Activated CD4-positive, alpha-beta T cell treated with anti-CD3 and anti-CD28 coated beads for 48 hours (primary cell): Measurements from ENCODE around the gene KDELR3.

Source experiments
- DNase-seq: peaks from one replicate; pipeline ENCODE4 v3.0.0-alpha.2; 2020

KDELR3 gene

GRCh38 chr22:38484244-38484643 is 16.3 kb downstream of the KDELR3 start:
- DNase-seq = no peak

- DNase-seq = no peak
These were observed 17.9 kb downstream of the KDELR3 start for GRCh38 chr22:38485783-38486182.

GRCh38 chr22:38487946-38488345 is 20.1 kb downstream of the KDELR3 start:
- DNase-seq = no peak

GRCh38 chr22:38489142-38489541 is 21.2 kb downstream of the KDELR3 start:
- no peak for DNase-seq

GRCh38 chr22:38489561-38490145 is 21.8 kb downstream of the KDELR3 start:
- DNase-seq = no peak

- DNase-seq = no peak
These were observed 22.6 kb downstream of the KDELR3 start for GRCh38 chr22:38490475-38490874.

GRCh38 chr22:38490915-38491314 is 23.0 kb downstream of the KDELR3 start:
- DNase-seq = no peak

- DNase-seq = no peak
These were observed 23.9 kb downstream of the KDELR3 start for GRCh38 chr22:38491707-38492348.

GRCh38 chr22:38494498-38494897 is 26.6 kb downstream of the KDELR3 start:
- DNase-seq = no peak

- no peak for DNase-seq
These were observed 27.0 kb downstream of the KDELR3 start for GRCh38 chr22:38494939-38495338.

- DNase-seq = no peak
These were observed 30.0 kb downstream of the KDELR3 start for GRCh38 chr22:38497869-38498268.

GRCh38 chr22:38501797-38502672 is 34.1 kb downstream of the KDELR3 start:
- no peak for DNase-seq

GRCh38 chr22:38503021-38503420 is 35.1 kb downstream of the KDELR3 start:
- DNase-seq = no peak

GRCh38 chr22:38504731-38505540 is 37.0 kb downstream of the KDELR3 start:
- peak; percentile 73 for DNase-seq

- DNase-seq = peak; percentile 67
These were observed 37.7 kb downstream of the KDELR3 start for GRCh38 chr22:38505541-38506117.

GRCh38 chr22:38506118-38506962 is 38.4 kb downstream of the KDELR3 start, which contains the start of gene DDX17:
Gene DDX17, minus strand, starts transcription at chr22:38506311.
- peak; percentile 96 for DNase-seq

- no peak for DNase-seq
These were observed 42.6 kb downstream of the KDELR3 start for GRCh38 chr22:38510416-38510970.

GRCh38 chr22:38513063-38513462 is 45.2 kb downstream of the KDELR3 start:
- peak; percentile 39 for DNase-seq

- DNase-seq = no peak
These were observed 50.7 kb downstream of the KDELR3 start for GRCh38 chr22:38518620-38519019.

GRCh38 chr22:38519453-38520250 is 51.8 kb downstream of the KDELR3 start:
- no peak for DNase-seq
